Activated B cell treated with CpG ODN at 0.5 μM for 24 hours (primary cell): Measurements from ENCODE around the gene ADCY10. TPM values are rescaled to one million over a fixed set of nuclear protein-coding genes. Genes with fewer than 3 reads are reported as not detected.
A peak's percentile ranks its signal among the peaks of the same experiment; 100 is the strongest.
"Not testable (repeated sequence)": the region's sequence is repeated elsewhere in the genome, so short reads cannot be mapped to it uniquely, and the experiment has no call there.

ENCODE experiments used
- ATAC-seq: fragments of 200-7000 bp; cut with Tn5 transposase; one replicate; pipeline ENCODE4 v1.10.0; 2021; ENCODE audit warnings: low read depth, mild to moderate bottlenecking, moderate library complexity
- CTCF ChIA-PET: fragments of 350-600 bp; sonication (Branson Sonifier 250); formaldehyde crosslinking; loops from one replicate; lab custom pipeline; 2021; ENCODE audit warnings: antibody characterized with exemption; lab: Charles Lee
- POLR2A ChIA-PET: fragments of 350-600 bp; sonication (Branson Sonifier 250); formaldehyde crosslinking; loops from one replicate; lab custom pipeline; 2021; ENCODE audit warnings: antibody characterized with exemption; lab: Charles Lee
- DNase-seq: peaks from one replicate; pipeline ENCODE4 v3.0.0; 2022
- H3K27ac Mint-ChIP-seq: one replicate; pipeline ENCODE4 v1.8.0; 2020; ENCODE audit warnings: mixed read lengths
- H3K27me3 Mint-ChIP-seq: one replicate; pipeline ENCODE4 v1.8.0; 2021; ENCODE audit warnings: mixed read lengths
- H3K36me3 Mint-ChIP-seq: one replicate; pipeline ENCODE4 v1.8.0; 2021; ENCODE audit warnings: low read depth, mixed read lengths
- H3K4me1 Mint-ChIP-seq: one replicate; pipeline ENCODE4 v1.8.0; 2021; ENCODE audit warnings: mixed read lengths
- H3K4me3 Mint-ChIP-seq: one replicate; pipeline ENCODE4 v1.8.0; 2020; ENCODE audit warnings: mild to moderate bottlenecking, mixed read lengths
- H3K9me3 Mint-ChIP-seq: one replicate; pipeline ENCODE4 v1.8.0; 2020; ENCODE audit warnings: mixed read lengths
- intact Hi-C: fragments of 100-400 bp; cut with micrococcal nuclease; formaldehyde crosslinking; loops from one replicate; pipeline ENCODE4 v1.15.1; 2024
- total RNA-seq: library from RNA; stranded (reverse); gene quantifications from 2 replicates; pipeline ENCODE4 v1.2.3, GENCODE V29; 2022
- TF ChIP-seq, protein P1 (sequence below): fragments of 200-600 bp; IDR thresholded peaks from one replicate; pipeline ENCODE4 v1.8.0; 2022; ENCODE audit warnings: antibody characterized with exemption, mild to moderate bottlenecking

Gene ADCY10
- total RNA-seq, 1 donor from 2014 or later: 0.20 TPM

DNA sequence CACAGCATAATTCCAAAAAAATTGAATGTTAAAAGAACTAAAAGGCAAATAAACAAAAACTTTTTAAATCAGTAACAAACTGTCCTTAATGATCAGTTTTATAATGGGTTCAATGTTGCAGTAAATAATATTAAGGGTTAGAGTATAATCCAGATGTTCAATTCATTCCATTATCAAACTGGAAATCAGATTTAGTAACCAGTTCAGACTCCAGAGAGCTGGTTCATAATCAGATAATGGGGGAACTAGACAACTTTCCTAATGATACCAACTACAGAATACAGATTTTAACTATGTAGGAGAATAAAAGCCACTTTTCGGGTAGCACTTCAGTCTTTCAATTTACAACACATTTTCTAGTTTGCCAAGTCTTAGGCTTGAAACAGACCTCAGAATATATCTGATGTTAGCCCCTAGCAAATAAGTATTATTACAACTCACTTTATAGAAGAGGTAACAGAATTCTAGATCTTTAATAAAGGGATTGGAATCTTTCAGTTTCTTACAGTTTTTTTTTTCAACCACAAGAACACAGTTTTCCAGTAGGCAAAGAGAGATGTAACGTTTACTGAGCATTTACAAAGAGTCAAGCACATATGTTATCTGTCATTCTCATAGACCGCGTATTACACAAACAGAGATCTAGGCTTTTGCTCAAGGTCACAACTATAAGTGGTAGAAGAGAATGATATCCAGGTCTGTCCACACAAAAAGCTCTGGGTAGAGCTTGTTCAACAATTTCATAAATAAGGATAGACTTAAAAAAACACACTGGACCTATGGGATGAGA is 20.7 kb upstream of the ADCY10 start:
- TF ChIP-seq, protein P1, sequence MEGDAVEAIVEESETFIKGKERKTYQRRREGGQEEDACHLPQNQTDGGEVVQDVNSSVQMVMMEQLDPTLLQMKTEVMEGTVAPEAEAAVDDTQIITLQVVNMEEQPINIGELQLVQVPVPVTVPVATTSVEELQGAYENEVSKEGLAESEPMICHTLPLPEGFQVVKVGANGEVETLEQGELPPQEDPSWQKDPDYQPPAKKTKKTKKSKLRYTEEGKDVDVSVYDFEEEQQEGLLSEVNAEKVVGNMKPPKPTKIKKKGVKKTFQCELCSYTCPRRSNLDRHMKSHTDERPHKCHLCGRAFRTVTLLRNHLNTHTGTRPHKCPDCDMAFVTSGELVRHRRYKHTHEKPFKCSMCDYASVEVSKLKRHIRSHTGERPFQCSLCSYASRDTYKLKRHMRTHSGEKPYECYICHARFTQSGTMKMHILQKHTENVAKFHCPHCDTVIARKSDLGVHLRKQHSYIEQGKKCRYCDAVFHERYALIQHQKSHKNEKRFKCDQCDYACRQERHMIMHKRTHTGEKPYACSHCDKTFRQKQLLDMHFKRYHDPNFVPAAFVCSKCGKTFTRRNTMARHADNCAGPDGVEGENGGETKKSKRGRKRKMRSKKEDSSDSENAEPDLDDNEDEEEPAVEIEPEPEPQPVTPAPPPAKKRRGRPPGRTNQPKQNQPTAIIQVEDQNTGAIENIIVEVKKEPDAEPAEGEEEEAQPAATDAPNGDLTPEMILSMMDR: no peak
- H3K36me3 Mint-ChIP-seq: peaks cover 13% of the 10 kb centered on the region
- H3K4me1 Mint-ChIP-seq: peaks cover 35% of the 10 kb centered on the region
- ChIA-PET CTCF (interaction anchor here (0.7 kb wide), 1 partner anchor 1096 kb away, joined by 3 read pairs; the partner anchor contains the start of gene POGK), POLR2A (interaction anchor here (0.6 to 1.9 kb wide), 3 partner anchors 300 to 1434 kb away, joined by 3 to 7 read pairs (median 4); partner anchors contain the start of gene BLZF1)
- intact Hi-C loops: loop anchor here (5.0 to 10.0 kb wide), 7 partner anchors 148 to 1770 kb away; partner anchors contain the start of genes ATP1B1, FAM78B and SLC19A2
- ATAC-seq: no peak
- peak overlapping the region; percentile 100 for H3K27ac Mint-ChIP-seq
- no peak for DNase-seq
- H3K27me3 Mint-ChIP-seq: no peaks in the 10 kb centered on the region
- peak overlapping the region; percentile 88 for H3K4me3 Mint-ChIP-seq
- H3K9me3 Mint-ChIP-seq: no peaks in the 10 kb centered on the region

DNA sequence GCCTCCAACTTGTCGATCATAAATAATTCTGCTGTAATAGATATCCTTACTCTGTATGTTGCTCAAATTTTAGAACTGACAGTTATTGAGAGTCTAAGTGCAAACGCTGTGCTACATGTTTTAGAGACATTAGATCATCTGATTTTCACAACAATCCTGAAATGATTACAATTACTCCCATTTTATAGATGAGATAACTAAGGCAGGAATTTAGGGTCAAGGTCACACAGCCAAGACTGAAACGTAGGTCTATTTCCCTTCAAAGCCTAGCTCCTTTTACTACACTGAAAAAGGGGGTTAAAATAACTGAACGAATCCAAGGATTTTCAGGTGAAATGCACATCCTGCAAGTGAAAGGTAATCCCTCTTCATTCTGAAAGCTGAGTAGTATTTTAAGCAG is 19.9 kb upstream of the ADCY10 start:
- H3K4me1 Mint-ChIP-seq: peaks cover 35% of the 10 kb centered on the region
- POLR2A ChIA-PET: interaction anchor here (0.5 kb wide), 1 partner anchor 1055 kb away, joined by 9 read pairs; no protein-coding TSS in a partner anchor

DNA sequence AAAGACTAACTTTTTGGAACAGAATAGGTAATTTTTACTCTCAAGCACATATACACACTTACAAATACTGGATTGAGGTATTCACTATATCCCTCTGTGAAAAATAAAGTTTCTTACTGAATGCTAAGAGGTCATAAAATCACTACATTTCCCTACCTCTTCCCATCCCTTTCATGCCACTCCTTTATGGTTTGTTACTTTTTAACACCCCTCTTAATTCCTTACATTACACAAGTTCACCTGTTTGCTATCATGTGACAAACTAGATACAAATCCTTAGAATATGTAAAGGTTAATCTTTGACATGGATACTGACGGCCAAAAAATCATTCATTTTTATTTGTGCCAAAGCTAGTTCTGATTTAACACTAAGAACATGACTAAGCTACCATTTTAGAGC is 15.8 kb upstream of the ADCY10 start:
- H3K27ac Mint-ChIP-seq: no peak overlapping the region

More for the DNA sequence above, 19.9 kb upstream of the ADCY10 start:
- Mint-ChIP-seq H3K9me3 (no peaks in the 10 kb centered on the region), H3K27me3 (no peaks in the 10 kb centered on the region), H3K36me3 (peaks cover 13% of the 10 kb centered on the region), H3K4me3 (no peak overlapping the region), H3K27ac (no peak overlapping the region)
- intact Hi-C loops: loop anchor here (10.0 kb wide), 2 partner anchors 1171 to 1771 kb away; partner anchors contain the start of gene ATP1B1
- CTCF ChIA-PET: interaction anchor here (0.7 kb wide), 1 partner anchor 1095 kb away, joined by 3 read pairs; the partner anchor contains the start of gene POGK
- TF ChIP-seq, protein P1: no peak
- ATAC-seq (no peak), DNase-seq (no peak)

DNA sequence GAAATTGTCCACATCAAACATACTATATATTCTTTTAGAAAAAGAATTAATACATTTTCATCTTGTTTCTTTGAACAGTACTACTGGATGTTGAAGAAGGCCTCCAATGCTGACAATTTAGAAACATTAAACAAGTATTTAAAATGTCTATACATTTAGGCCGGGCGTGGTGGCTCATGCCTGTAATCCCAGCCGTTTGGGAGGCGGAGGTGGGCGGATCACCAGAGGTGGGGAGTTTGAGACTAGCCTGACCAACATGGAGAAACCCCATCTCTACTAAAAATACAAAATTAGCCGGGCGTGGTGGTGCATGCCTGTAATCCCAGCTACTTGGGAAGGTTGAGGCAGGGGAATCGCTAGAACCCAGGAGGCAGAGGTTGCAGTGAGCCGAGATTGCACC is 15.0 kb upstream of the ADCY10 start:
- POLR2A ChIA-PET, DNase-seq, H3K27me3 Mint-ChIP-seq, ATAC-seq, H3K27ac Mint-ChIP-seq, H3K36me3 Mint-ChIP-seq, H3K4me3 Mint-ChIP-seq, CTCF ChIA-PET, intact Hi-C loops, H3K9me3 Mint-ChIP-seq: not testable (repeated sequence)
- peaks cover 19% of the 10 kb centered on the region for H3K4me1 Mint-ChIP-seq

More for the DNA sequence above, 15.8 kb upstream of the ADCY10 start:
- Mint-ChIP-seq H3K4me1 (peaks cover 24% of the 10 kb centered on the region), H3K4me3 (no peak overlapping the region), H3K27me3 (no peaks in the 10 kb centered on the region), H3K9me3 (no peaks in the 10 kb centered on the region), H3K36me3 (no peaks in the 10 kb centered on the region)
- DNase-seq (no peak), ATAC-seq (no peak)
- ChIA-PET CTCF (no interaction called here), POLR2A (no interaction called here)
- TF ChIP-seq, protein P1: no peak
- intact Hi-C loops: loop anchor here (10.0 kb wide), 2 partner anchors 1175 to 1775 kb away; partner anchors contain the start of gene ATP1B1

DNA sequence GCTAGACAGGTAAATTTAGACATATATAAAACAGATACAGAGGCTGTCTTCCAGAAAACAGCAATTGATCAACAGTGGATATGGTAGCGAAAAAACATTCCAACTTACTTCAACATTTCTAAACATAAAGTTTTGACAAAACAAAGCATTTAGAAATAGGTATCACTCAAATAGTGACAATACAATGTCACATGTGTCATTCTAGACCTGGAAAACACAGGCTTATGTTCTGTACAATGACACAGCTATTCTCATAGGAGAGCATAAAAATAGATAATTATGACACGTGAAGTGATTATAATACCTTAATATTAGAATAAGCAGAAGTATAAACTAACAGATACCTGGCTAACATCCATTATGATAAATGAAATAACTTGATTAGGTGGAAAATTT is 14.5 kb upstream of the ADCY10 start:
- no peaks in the 10 kb centered on the region for H3K36me3 Mint-ChIP-seq
- no peaks in the 10 kb centered on the region for H3K9me3 Mint-ChIP-seq
- ChIA-PET CTCF (interaction anchor here (1.3 kb wide), 1 partner anchor 8 kb away, joined by 3 read pairs; the partner anchor contains the start of genes DCAF6 and MPC2), POLR2A (interaction anchor here (2.1 kb wide), 1 partner anchor 7 kb away, joined by 8 read pairs; the partner anchor contains the start of gene DCAF6)
- no peaks in the 10 kb centered on the region for H3K27me3 Mint-ChIP-seq
- no peak for DNase-seq
- intact Hi-C loops: no loop called here
- H3K4me3 Mint-ChIP-seq: no peak overlapping the region
- no peak overlapping the region for H3K27ac Mint-ChIP-seq
- no peak for ATAC-seq
- TF ChIP-seq, protein P1: no peak
- H3K4me1 Mint-ChIP-seq: peaks cover 15% of the 10 kb centered on the region
